Hepatocyte (in vitro differentiated cells): ENCODE results near the gene UBE2G1.

Source experiments
- EZH2 ChIP-seq: fragments of 200-600 bp; sonication (generic); IDR thresholded peaks from 2 replicates; pipeline ENCODE4 v1.6.1; 2016; ENCODE audit warnings: antibody characterized with exemption, mild to moderate bottlenecking, borderline replicate concordance
- TF ChIP-seq, protein P1 (sequence below): fragments of 200-600 bp; sonication (generic); IDR thresholded peaks from 2 replicates; pipeline ENCODE4 v1.5.1; 2016; ENCODE audit warnings: antibody characterized with exemption, mild to moderate bottlenecking; ENCODE audit not compliant: poor library complexity

DNA sequence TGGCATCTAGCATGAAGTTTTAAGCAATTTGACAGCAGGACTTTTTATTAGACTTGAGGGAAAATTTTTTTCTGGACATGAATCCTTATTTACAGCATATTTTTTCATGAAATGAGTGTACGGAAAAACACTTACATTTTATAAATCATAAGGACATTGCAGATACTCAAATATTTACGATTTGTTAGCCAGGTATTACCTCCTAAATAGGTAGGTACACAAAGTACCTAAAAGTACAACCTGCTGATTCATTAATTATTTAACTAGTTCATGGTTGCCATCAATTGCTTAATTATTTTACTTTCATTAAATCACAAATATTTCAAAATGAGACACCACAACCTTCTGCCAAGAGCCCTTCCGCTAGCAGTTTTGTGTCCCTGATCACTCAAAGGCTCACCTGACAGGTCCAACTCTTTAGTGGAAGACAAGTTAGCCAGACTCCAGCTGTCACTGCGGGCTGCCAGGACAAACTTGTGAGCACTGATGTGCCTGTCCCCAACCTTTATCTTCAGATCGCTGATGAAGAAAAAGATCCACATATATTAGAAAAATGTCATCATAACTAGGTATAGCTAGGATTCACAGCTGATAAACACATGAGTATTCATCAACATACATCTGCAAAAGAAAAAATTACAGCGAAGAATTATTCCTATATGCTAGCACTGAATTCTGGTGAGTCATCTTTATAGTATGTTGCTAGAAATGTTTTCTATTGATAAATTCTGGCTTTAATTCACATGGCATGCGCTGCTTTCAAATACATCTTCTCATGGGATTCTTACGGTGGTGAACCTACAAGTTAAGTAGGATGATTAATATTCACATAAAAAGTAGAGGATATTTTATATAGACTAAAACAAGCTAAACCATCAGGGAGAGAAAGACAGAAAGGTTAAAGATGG, 130.8 kb downstream of the UBE2G1 start:
- no peak for TF ChIP-seq EZH2
- TF ChIP-seq, protein P1, sequence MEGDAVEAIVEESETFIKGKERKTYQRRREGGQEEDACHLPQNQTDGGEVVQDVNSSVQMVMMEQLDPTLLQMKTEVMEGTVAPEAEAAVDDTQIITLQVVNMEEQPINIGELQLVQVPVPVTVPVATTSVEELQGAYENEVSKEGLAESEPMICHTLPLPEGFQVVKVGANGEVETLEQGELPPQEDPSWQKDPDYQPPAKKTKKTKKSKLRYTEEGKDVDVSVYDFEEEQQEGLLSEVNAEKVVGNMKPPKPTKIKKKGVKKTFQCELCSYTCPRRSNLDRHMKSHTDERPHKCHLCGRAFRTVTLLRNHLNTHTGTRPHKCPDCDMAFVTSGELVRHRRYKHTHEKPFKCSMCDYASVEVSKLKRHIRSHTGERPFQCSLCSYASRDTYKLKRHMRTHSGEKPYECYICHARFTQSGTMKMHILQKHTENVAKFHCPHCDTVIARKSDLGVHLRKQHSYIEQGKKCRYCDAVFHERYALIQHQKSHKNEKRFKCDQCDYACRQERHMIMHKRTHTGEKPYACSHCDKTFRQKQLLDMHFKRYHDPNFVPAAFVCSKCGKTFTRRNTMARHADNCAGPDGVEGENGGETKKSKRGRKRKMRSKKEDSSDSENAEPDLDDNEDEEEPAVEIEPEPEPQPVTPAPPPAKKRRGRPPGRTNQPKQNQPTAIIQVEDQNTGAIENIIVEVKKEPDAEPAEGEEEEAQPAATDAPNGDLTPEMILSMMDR: no peak
